ENCODE results near the gene NUDT4.
"Not testable (repeated sequence)": the region's sequence is repeated elsewhere in the genome, so short reads cannot be mapped to it uniquely, and the experiment has no call there.

- TF ChIP-seq CTCF (optimal IDR thresholded peaks at IDR 0.05 in 1 of 3, IDR thresholded peaks at IDR 0.05 in 1 of 3, conservative IDR thresholded peaks at IDR 0.05 in 1 of 3; ENCODE audit: extremely low read depth in 1 of 3, insufficient read depth in 2 of 3, low read length in 3 of 3); EZH2 (IDR thresholded peaks at IDR 0.05; ENCODE audit: low read length): not testable (repeated sequence)
Measured at GRCh38 chr12:93378196-93378997, 672 bp downstream of the NUDT4 start.

Measured in keratinocyte (primary cell).